Bronchial epithelial cell (primary cell): ENCODE data around the gene KIF3A. TPM values are rescaled to one million over a fixed set of nuclear protein-coding genes. Genes with fewer than 3 reads are reported as not detected.

Source experiments
- DNase-seq: peaks from one replicate; pipeline ENCODE4 v3.0.0-alpha.2; 2010; ENCODE audit warnings: low read depth
- FAIRE-seq: peaks from 2 replicates; lab custom pipeline; 2011; peaks lifted over from hg19 to GRCh38; lab: Jason Lieb, UNC
- H3K27me3 ChIP-seq: 2 replicates; pipeline ENCODE4 v1.5.1; 2011; ENCODE audit warnings: low read length; ENCODE audit not compliant: control insufficient read depth, insufficient read depth
- H3K36me3 ChIP-seq: 2 replicates; pipeline ENCODE4 v1.5.1; 2011; ENCODE audit warnings: low read length; ENCODE audit not compliant: control insufficient read depth, insufficient read depth
- H3K4me3 ChIP-seq: 2 replicates; pipeline ENCODE4 v1.5.1; 2011; ENCODE audit warnings: mild to moderate bottlenecking, low read depth, low read length, control low read depth
- CTCF ChIP-seq: IDR thresholded peaks from 2 replicates; pipeline ENCODE4 v1.5.1; 2011; ENCODE audit warnings: mild to moderate bottlenecking, moderate library complexity, low read length, control low read depth, inconsistent platforms; ENCODE audit not compliant: insufficient read depth, severe bottlenecking
- total RNA-seq: library from RNA; depleted of rRNA; stranded (reverse); fragments of >200 nt; gene quantifications from 2 replicates; pipeline ENCODE4 v1.2.1, GENCODE V29; 2014

KIF3A gene
- total RNA-seq, 1 donor from 2014 or later, result 6.8 TPM

- Histone ChIP-seq H3K4me3 (no peak overlapping the region), H3K27me3 (no peaks in the 10 kb centered on the region), H3K36me3 (no peaks in the 10 kb centered on the region)
- TF ChIP-seq CTCF, result no peak
- FAIRE-seq (no peak), DNase-seq (no peak)
Measured at GRCh38 chr5:132770476-132771159, 33.3 kb upstream of the KIF3A start.

GRCh38 chr5:132768485-132768868 is 31.1 kb upstream of the KIF3A start:
- no peak for DNase-seq
- no peak overlapping the region for H3K4me3 ChIP-seq
- no peak for TF ChIP-seq CTCF
- no peak for FAIRE-seq
- no peaks in the 10 kb centered on the region for H3K27me3 ChIP-seq
- peaks cover 3% of the 10 kb centered on the region for H3K36me3 ChIP-seq

- DNase-seq (no peak), FAIRE-seq (no peak)
- no peaks in the 10 kb centered on the region for H3K27me3 ChIP-seq
- H3K4me3 ChIP-seq, result no peak overlapping the region
- no peak for TF ChIP-seq CTCF
- peaks cover 7% of the 10 kb centered on the region for H3K36me3 ChIP-seq
Measured at GRCh38 chr5:132767150-132767549, 29.8 kb upstream of the KIF3A start.

- Histone ChIP-seq H3K4me3 (no peak overlapping the region), H3K36me3 (peaks cover 9% of the 10 kb centered on the region), H3K27me3 (no peaks in the 10 kb centered on the region)
- DNase-seq (no peak), FAIRE-seq (no peak)
- TF ChIP-seq CTCF, result no peak
Measured at GRCh38 chr5:132766806-132767055, 29.4 kb upstream of the KIF3A start.

GRCh38 chr5:132766020-132766805 is 28.9 kb upstream of the KIF3A start:
- Histone ChIP-seq H3K36me3 (peaks cover 13% of the 10 kb centered on the region), H3K27me3 (no peaks in the 10 kb centered on the region), H3K4me3 (no peak overlapping the region)
- DNase-seq, result no peak
- no peak for TF ChIP-seq CTCF
- no peak for FAIRE-seq
